GM12801 (cell line): Measurements from ENCODE around the gene LAPTM4A.

Source experiments
- TF ChIP-seq, protein P1 (sequence below): IDR thresholded peaks from one replicate; pipeline ENCODE4 v1.5.1; 2011; ENCODE audit warnings: control low read depth; ENCODE audit not compliant: insufficient read length; ENCODE audit errors: extremely low read depth

LAPTM4A gene

DNA sequence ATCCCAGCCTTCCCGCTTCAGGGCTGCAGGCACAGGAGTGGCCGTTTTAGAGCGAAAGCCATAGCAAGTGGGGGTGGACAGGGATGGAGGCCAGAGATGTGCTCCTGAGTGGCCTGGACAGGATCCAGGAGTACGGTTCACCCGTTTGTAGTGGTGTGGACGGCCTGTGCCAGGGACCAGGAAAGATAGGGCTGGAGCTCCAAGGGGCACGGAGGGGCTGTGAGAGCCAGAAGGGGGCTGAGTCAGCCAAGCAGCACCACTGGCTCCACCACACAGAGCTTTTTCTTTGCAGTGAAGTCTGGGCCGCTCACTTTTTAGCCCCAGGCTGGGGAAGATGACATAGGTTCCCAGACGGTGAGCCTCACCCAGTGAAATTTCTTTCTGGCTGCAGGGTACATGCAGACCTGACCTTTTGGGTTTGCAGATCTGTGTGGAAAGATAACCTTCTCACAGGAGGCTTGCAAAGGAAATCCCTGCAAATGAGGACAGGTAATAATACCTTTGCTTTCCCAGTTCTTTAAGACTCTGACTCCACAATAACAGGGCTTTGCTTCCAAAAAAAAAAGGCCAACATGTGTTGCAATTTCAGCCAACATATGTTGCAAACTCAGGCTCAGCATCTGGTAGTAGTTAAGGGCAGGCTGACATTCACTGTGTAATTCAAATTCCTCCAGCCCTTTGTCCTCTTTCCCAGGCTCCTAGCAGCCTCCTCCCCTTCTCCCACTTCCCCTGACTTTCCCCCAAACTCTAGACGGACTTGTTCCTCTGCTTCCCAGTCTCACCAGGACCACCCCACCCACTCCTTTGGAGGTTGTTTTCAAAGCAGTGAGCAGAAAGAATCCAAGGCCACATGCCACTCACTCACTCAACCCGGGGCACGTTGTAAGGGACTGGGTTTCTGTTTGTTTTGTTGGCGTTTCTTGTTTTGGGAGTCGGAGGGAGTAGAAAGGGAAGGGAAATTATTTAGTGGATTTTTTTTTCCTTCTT lies 20.3 kb upstream of the LAPTM4A start:
- TF ChIP-seq, protein P1, sequence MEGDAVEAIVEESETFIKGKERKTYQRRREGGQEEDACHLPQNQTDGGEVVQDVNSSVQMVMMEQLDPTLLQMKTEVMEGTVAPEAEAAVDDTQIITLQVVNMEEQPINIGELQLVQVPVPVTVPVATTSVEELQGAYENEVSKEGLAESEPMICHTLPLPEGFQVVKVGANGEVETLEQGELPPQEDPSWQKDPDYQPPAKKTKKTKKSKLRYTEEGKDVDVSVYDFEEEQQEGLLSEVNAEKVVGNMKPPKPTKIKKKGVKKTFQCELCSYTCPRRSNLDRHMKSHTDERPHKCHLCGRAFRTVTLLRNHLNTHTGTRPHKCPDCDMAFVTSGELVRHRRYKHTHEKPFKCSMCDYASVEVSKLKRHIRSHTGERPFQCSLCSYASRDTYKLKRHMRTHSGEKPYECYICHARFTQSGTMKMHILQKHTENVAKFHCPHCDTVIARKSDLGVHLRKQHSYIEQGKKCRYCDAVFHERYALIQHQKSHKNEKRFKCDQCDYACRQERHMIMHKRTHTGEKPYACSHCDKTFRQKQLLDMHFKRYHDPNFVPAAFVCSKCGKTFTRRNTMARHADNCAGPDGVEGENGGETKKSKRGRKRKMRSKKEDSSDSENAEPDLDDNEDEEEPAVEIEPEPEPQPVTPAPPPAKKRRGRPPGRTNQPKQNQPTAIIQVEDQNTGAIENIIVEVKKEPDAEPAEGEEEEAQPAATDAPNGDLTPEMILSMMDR: no peak

DNA sequence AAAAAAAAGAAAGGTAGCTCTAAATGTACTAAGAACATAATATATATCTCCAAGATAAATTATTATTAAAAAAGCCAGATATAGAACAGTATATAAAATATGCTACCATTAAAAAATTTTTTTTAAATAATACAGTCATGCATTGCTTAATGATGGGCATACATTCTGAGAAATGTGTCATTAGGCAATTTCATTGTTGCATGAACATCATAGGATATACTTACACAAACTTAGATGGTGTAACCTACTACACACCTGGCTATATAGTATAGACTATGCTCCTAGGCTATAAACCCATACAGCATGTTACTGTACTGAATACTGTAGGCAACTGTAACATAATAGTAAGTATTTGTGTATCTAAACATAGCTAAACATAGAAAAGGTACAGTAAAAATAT lies 18.3 kb upstream of the LAPTM4A start:
- TF ChIP-seq, protein P1: no peak

DNA sequence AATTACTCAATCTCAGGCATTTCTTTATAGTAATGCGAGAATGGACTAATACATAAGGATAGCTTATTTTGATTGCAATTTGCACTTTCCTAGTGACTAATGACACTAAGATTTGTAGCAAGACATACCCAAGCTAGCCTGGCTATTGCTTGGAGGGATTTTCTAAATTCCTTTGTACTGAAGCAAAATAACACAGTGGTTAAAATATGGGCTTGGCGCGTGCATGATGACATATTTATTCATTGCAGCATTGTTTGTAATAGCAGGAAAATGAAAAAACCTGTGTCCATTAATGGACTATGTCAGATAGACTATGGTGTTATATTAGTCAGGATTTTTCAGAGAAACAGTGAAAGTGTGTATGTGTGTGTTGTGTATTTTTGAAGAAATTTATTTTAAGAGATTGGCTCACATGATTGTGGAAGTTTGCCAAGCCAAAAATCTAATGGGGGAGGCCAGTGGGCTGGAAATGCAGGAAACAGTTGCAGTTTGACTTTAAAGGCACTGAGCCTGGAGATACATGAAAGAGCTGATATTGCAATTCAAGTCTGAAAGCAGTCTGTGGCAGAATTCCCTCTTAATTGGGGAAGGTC lies 16.7 kb upstream of the LAPTM4A start:
- TF ChIP-seq, protein P1: no peak

DNA sequence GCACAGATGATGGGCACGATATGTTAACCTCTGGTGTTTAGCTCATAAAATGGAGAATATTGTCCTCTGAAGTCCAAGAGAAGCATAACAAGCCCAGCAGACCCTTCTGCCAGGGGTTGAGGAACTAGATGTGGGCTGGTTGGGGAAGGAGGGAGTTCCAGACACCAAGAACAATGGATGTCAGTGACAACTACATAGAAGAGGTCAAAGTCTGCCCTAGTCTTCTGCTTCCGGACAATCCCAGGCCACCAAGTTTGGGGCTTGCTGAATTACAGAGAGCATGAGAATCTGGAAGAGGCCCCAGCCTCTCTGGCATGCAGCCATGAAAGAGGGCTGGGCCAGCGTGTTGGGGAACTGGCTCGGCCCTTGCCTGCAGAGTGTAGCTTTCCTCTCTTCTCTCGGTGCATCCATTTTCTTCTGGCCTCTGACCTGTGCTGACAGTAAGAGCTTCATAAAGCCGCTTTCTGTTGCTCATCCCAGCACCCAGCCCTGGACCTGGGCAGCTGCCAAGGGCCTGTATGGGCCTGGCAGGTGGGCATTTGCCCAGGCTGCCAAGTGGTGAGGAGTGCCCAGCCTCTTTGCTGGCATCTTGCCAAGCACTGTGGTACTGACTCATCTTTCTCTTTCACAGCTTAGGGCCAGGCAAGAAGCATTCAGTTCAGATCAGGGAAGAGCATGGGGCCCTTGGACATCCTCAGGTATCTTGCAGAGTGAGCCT lies 14.6 kb upstream of the LAPTM4A start:
- TF ChIP-seq, protein P1: no peak

DNA sequence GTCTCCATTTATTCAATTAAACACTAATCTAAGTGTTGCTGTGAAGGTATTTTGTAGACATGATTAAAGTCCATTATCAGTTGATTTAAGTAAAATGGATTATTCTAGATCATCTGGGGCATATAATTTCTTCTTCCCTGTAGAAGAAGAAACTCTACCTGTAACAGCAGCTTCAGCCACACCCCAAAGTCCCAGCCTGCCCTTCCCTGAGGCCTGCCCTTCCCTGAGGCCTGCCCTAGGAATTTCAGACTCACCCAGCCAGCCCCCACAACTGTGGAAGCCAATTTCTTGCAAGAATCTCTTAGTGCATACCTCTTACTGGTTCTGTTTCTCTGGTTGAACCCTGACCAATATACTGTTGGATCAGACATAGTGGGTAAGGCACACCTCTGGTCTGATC lies 13.4 kb upstream of the LAPTM4A start:
- TF ChIP-seq, protein P1: no peak

DNA sequence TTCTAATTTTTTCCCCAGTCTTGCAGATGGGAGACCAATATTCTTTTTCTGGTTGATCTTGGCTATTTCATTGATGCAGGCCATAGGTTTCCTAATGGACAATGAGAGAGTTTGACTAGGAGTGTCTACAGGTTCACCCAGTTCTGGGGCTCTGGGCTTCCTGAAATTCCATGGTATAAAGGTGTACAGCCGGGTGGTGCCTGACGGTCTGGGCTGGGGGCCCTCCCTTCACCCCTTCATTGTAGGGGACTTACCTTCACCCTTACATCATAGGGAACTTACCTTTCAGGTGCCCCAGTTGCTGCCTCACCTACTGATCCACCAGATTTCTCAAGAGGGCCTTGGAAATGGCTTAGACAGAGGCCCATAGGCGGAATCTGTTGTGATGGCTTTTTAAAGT lies 13.0 kb upstream of the LAPTM4A start:
- TF ChIP-seq, protein P1: no peak

DNA sequence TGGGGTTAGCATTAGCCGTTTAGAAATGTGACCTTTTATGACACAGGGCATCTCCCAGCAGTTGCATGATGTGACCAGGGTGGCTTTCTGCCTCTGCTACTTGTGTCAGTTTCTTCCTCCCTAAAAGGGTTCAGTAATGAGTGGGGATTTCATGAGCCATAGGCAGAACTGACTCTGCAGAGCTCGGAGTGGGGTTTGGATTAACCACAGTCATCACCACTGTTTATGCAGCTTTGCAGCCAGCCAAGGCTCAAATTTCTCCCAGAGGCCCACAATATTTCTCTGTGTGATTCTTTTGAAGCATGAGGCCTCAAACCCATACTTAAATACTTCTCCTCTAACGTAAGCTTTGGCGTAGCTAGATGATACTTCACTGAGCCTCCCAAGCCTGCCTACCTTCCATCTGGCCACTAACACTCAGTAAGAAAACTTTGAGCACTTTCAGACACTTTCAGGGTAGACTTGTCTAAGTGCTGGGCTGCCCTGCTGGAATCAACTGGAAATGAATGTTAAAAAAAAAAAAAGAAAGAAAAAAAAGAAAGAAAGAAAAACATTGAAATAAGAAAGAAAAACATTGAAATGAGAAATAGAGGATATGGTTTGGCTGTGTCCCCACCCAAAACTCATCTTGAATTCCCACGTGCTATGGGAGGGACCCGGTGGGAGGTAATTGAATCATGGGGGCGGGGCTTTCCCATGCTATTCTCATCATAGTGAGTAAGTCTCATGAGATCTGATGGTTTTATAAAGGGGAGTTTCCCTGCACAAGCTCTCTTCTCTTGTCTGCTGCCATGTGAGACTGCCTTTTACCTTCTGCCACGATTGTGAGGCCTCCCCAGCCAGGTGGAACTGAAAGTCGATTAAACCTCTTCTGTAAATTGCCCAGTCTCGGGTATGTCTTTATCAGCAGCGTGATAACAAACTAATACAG lies 11.5 kb upstream of the LAPTM4A start:
- TF ChIP-seq, protein P1: no peak
